Type B pancreatic cell (in vitro differentiated cells): ENCODE measurements around the gene TCFL5. TPM values are rescaled to one million over a fixed set of nuclear protein-coding genes. Genes with fewer than 3 reads are reported as not detected.
A peak's percentile ranks its signal among the peaks of the same experiment; 100 is the strongest.
"Not testable (repeated sequence)": the region's sequence is repeated elsewhere in the genome, so short reads cannot be mapped to it uniquely, and the experiment has no call there.

Experiments used
- DNase-seq: peaks from one replicate; pipeline ENCODE4 v3.0.0; 2021; ENCODE audit warnings: mixed read lengths; ENCODE audit not compliant: unreplicated experiment; ENCODE audit errors: extremely low spot score
- H3K27ac Mint-ChIP-seq: 2 replicates; pipeline ENCODE4 v1.8.0; 2021; ENCODE audit warnings: mild to moderate bottlenecking, mixed read lengths
- H3K27me3 Mint-ChIP-seq: 2 replicates; pipeline ENCODE4 v1.8.0; 2021; ENCODE audit warnings: mixed read lengths
- H3K36me3 Mint-ChIP-seq: 2 replicates; pipeline ENCODE4 v1.8.0; 2021; ENCODE audit warnings: mixed read lengths
- H3K4me1 Mint-ChIP-seq: one replicate; pipeline ENCODE4 v1.8.0; 2021; ENCODE audit warnings: mixed read lengths; ENCODE audit not compliant: unreplicated experiment
- H3K4me3 Mint-ChIP-seq: 2 replicates; pipeline ENCODE4 v1.8.0; 2021; ENCODE audit warnings: mild to moderate bottlenecking, mixed read lengths
- H3K9me3 Mint-ChIP-seq: 2 replicates; pipeline ENCODE4 v1.8.0; 2021; ENCODE audit warnings: mixed read lengths
- CTCF ChIP-seq: fragments of 200-600 bp; sonication (generic); conservative IDR thresholded peaks from 2 replicates; pipeline ENCODE4 v1.5.0; 2021; ENCODE audit warnings: antibody characterized with exemption, mild to moderate bottlenecking
- total RNA-seq: library from RNA; stranded (reverse); gene quantifications from 2 replicates; pipeline ENCODE4 v1.2.1, GENCODE V29; 2021; ENCODE audit warnings: low replicate concordance

The TCFL5 gene
- total RNA-seq, 1 donor from 2014 or later: 11.8 TPM

DNA sequence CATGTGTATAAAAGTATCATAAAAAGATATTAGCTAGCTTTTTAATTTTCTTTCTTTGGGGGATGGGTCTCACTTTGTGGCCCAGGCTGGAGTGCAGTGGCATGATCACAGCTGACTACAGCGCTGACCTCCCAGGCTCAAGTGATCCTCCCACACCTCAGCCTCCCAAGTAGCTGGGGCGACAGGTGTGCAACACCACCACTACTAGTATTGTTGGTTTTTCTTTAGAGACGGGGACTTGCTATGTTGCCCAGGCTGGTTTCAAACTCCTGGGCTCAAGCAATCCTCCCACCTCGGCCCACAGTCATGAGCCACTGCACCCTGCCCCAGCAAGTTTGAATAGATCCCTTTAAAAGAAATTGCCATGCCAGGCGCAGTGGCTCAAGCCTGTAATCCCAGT, 6.5 kb downstream of the TCFL5 start:
- peaks cover 24% of the 10 kb centered on the region for H3K36me3 Mint-ChIP-seq
- peaks cover 10% of the 10 kb centered on the region for H3K27me3 Mint-ChIP-seq
- H3K9me3 Mint-ChIP-seq: no peaks in the 10 kb centered on the region
- H3K4me3 Mint-ChIP-seq: no peak overlapping the region
- no peak overlapping the region for H3K27ac Mint-ChIP-seq
- H3K4me1 Mint-ChIP-seq: peaks cover 10% of the 10 kb centered on the region
- no peak for TF ChIP-seq CTCF
- no peak for DNase-seq

GRCh38 chr20:62854121-62854520, 7.5 kb downstream of the TCFL5 start:
- H3K4me3 Mint-ChIP-seq: no peak overlapping the region
- no peak overlapping the region for H3K27ac Mint-ChIP-seq
- no peak for DNase-seq
- TF ChIP-seq CTCF: no peak
- peaks cover 24% of the 10 kb centered on the region for H3K36me3 Mint-ChIP-seq
- peaks cover 2% of the 10 kb centered on the region for H3K4me1 Mint-ChIP-seq
- no peaks in the 10 kb centered on the region for H3K9me3 Mint-ChIP-seq
- H3K27me3 Mint-ChIP-seq: peaks cover 1% of the 10 kb centered on the region

GRCh38 chr20:62853304-62853703, 8.3 kb downstream of the TCFL5 start:
- H3K27me3 Mint-ChIP-seq, H3K4me3 Mint-ChIP-seq, H3K27ac Mint-ChIP-seq: not testable (repeated sequence)

DNA sequence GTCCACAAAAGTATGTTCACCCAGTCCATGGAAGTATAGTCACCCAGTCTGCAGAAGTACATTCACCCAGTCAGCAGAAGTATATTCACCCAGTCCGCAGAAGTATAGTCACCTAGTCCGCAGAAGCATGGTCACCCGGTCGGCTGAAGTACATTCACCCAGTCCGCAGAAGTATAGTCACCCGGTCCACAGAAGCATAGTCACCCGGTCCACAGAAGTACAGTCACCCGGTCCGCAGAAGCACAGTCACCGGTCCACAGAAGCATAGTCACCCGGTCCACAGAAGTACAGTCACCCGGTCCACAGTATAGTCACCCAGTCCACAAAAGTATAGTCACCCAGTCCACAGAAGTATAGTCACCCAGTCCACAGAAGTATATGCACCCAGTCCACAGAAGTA, 8.8 kb downstream of the TCFL5 start:
- no peak for TF ChIP-seq CTCF
- no peak overlapping the region for H3K27ac Mint-ChIP-seq
- H3K27me3 Mint-ChIP-seq: no peaks in the 10 kb centered on the region
- H3K4me1 Mint-ChIP-seq: no peaks in the 10 kb centered on the region
- DNase-seq: no peak
- H3K9me3 Mint-ChIP-seq: no peaks in the 10 kb centered on the region
- H3K4me3 Mint-ChIP-seq: no peak overlapping the region
- H3K36me3 Mint-ChIP-seq: peaks cover 18% of the 10 kb centered on the region

More at GRCh38 chr20:62853304-62853703, 8.3 kb downstream of the TCFL5 start:
- not testable (repeated sequence) for H3K9me3 Mint-ChIP-seq, DNase-seq, H3K4me1 Mint-ChIP-seq
- H3K36me3 Mint-ChIP-seq: peaks cover 23% of the 10 kb centered on the region

DNA sequence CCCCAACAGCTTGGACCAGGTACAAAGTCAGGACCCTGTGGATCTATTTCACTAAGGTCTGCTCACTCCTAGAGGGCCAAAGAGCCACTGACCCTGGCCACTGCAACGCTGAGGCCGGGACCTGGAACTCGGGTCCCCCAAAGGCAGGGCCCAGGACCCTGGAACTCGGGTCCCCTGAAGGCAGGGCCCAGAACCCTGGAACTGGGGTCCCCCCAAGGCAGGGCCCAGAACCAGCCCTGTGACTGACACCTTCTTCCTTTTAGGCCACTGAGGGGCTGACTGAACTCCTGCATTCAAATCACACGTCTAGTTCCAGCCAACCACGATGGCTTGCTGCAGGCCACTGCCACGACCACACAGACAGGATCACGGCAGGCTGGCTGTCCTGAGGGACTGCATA, 9.4 kb downstream of the TCFL5 start:
- Mint-ChIP-seq H3K27ac (no peak overlapping the region), H3K4me1 (no peaks in the 10 kb centered on the region), H3K27me3 (no peaks in the 10 kb centered on the region), H3K4me3 (no peak overlapping the region), H3K9me3 (no peaks in the 10 kb centered on the region), H3K36me3 (peaks cover 15% of the 10 kb centered on the region)
- TF ChIP-seq CTCF: no peak
- DNase-seq: no peak

GRCh38 chr20:62850333-62850974, 11.2 kb downstream of the TCFL5 start:
- peaks cover 8% of the 10 kb centered on the region for H3K4me1 Mint-ChIP-seq
- peak overlapping the region; percentile 47 for H3K27ac Mint-ChIP-seq
- no peaks in the 10 kb centered on the region for H3K9me3 Mint-ChIP-seq
- no peak for DNase-seq
- no peaks in the 10 kb centered on the region for H3K27me3 Mint-ChIP-seq
- H3K36me3 Mint-ChIP-seq: peaks cover 11% of the 10 kb centered on the region
- no peak for TF ChIP-seq CTCF
- H3K4me3 Mint-ChIP-seq: no peak overlapping the region
